Epidermal melanocyte (primary cell): ENCODE measurements around the gene TRABD2B.

ENCODE experiments used
- DNase-seq: peaks from one replicate; pipeline ENCODE4 v3.0.0; 2011; ENCODE audit warnings: low spot score; ENCODE audit not compliant: insufficient read length

TRABD2B gene

DNA sequence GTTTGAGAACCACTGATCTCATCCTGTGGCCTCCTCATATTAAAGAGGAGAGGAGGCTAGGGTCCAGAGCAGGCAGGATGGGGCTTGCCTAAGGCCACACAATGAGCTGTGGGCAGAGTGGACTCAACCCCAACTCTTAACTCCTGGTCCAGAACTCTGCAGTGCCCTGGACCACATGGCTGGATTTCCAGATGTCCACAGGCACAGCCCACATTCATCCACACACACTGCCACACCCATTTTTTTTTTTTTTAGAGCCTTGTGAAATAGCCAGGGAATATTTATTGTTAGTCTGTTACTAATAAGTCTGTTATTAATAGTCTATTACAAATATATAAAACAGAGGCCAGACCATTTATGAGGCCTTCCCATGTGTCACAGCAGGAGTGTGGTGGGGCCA, 192.2 kb downstream of the TRABD2B start:
- DNase-seq, result no peak

GRCh38 chr1:47803815-47804501, 193.2 kb downstream of the TRABD2B start:
- DNase-seq, result no peak

DNA sequence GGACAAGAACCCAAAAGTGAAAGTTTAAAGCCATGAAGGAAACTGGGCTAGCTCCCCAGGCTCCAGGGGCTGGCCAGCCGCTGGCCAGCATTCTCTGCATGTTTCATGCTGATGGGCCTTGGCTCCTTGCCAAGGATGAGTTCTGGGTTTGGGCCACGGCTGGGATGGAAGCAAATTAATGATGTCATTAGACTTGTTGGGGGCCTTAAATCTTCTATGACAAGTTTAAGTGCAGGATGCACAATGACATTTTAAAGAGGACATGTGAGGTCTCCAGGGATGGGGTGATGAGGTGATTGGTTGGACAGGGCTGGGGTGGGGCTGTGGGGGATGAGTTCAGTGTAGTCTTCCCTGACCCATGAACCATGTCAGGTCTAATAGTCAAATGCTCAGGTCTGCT, 199.6 kb downstream of the TRABD2B start:
- DNase-seq, result no peak

- no peak for DNase-seq
Measured at GRCh38 chr1:47796626-47797025, 200.6 kb downstream of the TRABD2B start.

- no peak for DNase-seq
Measured at GRCh38 chr1:47795102-47795501, 202.1 kb downstream of the TRABD2B start.

DNA sequence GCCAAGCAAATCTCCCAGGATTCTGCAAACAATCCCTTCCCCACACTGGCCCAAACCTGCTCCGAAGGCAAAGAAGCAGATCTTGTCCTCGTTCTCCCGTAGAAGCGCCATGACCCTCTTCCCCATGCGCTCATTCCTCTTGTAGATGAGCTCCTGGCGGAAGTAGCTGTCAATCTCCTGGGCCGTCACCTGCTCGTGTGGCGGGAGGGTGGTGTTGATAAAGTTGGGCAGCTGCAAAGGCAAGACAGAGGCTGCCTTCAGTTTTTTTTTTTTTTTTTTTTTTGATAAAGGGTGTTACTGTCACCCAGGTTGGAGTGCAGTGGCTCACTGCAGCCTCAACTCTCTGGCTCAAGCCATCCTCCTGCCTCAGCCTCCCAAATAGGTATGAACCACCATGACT, 202.7 kb downstream of the TRABD2B start:
- DNase-seq, result no peak

DNA sequence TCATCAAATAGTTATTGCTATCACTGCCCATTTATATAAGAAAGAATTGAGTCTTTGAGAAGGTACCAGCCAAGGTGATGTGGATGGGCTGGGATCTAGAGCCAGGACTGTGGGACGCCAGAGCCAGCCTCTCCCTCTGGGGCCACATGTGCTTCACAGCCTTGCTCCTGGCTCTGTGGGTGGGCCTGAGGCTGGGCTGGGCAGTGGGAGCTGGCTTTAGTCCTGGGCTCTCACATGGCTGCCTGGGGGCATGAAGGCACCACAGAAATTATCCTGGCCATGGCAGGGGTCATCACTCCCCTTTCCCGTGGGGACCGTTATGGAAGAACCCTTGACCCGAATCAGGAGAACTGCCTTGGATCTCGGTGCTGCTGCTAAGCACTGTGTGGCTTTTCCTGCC, 203.1 kb downstream of the TRABD2B start:
- no peak for DNase-seq

- no peak for DNase-seq
Measured at GRCh38 chr1:47793563-47793962, 203.6 kb downstream of the TRABD2B start.

DNA sequence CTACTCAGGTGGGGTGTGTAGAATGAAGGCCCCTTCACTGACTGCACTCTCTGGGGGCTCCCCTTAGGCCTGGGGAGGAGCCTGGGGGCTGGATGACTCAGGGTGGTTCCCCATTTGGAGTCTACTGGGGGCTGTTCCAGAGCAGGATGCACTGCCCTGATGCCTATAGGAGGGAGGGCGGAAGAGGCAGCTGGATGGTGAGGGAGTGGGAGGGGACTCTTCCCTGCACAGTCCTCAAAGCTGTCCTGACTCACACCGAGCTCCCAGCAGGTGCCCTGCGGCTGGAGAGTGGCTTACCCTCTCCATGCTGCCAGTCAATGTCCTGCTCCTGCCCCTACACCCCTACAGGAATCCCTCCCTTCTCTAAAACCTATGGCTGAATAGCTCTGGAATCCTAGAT, 204.4 kb downstream of the TRABD2B start:
- DNase-seq, result no peak

DNA sequence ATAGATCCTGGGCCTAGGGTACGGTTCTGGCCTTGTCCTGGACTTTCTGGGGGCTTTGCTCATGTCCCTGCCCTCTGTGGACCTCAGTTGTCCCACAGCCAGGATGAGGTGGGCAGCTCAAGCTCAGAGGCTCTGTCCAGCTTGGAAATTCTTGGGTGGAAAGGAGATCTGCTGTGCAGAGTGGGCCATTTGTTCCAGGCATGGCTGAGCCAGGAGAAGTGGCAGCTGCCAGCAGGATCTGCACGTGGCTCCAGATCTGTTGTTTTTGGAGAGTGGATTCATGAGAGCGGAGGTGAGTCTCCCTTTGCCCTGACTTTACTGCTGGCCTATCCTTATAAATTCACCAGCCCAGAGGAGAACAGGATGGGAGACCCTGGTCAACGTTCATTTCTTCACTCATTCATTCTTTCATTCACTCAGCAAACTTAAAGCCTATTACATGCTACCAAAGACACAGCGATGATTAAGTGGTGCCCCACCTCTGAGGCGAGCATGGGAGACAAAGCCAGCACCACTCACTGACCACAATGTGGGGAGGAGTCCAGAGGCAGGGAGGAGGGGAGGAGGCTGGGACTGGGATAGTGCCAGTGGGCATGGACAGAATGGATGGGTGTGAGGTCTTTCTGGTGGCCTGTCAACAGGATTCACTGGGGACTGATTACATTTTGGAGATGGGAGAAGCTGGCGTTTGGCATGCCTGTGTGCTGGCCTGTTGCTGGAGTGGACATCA, 205.1 kb downstream of the TRABD2B start:
- no peak for DNase-seq

GRCh38 chr1:47788761-47789160, 208.4 kb downstream of the TRABD2B start:
- no peak for DNase-seq

DNA sequence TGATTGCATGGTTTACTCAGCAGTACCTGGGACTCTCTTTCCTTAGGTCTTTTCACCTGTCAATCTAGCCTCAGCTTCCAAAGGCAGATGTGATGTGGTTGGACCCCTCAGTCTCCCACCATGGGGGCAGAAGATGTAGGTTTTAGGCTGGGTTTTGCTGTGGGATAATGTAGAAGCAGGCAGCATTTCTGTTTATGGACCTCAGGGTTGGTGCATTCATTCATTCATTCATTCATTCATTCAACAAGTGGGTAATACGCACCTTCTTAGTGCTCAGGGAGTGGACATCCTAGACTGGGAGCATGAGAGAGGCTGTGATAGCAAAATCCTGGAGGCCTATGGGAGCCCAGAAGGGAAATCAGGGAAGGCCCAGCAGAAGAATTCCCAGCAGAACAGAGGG, 209.6 kb downstream of the TRABD2B start:
- no peak for DNase-seq

GRCh38 chr1:47786316-47786715, 210.9 kb downstream of the TRABD2B start:
- DNase-seq, result no peak

DNA sequence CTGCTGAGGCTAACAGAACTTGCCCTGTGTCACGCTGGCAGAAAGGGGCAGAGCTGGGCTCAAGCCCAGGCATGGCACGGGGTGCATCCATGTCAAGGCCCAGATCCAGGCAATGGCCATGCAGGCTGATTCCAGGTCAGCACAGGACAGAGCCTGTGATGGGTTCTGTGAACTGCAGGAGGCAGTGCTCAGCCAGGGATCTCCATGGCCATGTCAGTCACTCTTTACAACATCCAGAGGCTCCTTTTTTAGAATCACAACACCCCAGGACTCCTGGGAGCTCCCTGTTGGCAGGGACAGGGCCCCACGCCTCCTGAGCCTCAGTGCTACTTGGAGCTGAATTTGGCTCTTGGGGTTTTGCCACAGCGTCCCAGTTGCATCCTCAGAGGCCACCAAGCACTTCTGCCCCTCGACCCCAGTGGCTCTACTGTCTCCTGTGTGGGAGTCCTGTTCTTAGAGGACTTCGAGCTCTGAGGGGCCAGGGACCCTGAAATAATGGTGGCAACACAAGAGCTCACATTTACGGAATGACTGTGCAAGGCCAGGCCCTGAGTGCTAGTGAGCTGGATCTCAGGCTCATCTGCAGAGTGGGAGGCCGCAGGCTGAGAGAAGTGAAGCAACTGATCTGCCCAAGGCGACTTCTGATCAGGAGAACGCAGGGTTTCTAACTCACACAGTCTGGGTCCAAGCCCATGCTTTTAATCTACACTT, 211.5 kb downstream of the TRABD2B start:
- DNase-seq, result peak; percentile 27

DNA sequence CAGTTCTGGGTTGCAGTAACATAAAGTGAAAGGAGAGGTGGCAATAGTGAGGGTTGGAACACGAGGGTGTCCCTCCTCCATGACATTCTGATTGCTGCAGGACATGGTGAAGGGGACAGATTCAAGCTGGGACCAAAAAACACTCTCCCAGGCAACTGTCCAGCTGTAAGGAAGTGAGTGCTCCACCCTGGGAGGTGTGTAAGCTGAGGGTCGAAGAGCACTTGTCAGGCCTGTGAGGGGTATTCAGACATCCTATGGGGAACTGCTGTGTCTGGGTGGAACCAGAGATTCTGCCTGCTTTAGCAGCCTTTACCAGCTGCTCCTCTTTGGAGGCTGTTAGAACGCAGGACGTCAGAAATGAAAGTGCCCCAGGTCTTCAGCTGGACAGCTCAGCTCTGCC, 212.1 kb downstream of the TRABD2B start:
- no peak for DNase-seq

- DNase-seq, result no peak
Measured at GRCh38 chr1:47784497-47784822, 212.7 kb downstream of the TRABD2B start.

GRCh38 chr1:47783638-47784496, 213.3 kb downstream of the TRABD2B start:
- DNase-seq, result no peak

GRCh38 chr1:47782414-47783166, 214.6 kb downstream of the TRABD2B start:
- no peak for DNase-seq

GRCh38 chr1:47781171-47781959, 215.8 kb downstream of the TRABD2B start:
- DNase-seq, result no peak

- DNase-seq, result no peak
Measured at GRCh38 chr1:47780469-47780995, 216.7 kb downstream of the TRABD2B start.
